ENCODE data around the gene KCP.

GRCh38 chr7:128932862-128933179 lies 22.3 kb upstream of the KCP start:
- TF ChIP-seq POLR2A (IDR thresholded peaks at IDR 0.05) (no peak), CTCF (IDR thresholded peaks at IDR 0.05) (no peak)

Data from uterus (tissue), 2 donors.